ENCODE data around the gene BEST2. TPM values are rescaled to one million over a fixed set of nuclear protein-coding genes. Genes with fewer than 3 reads are reported as not detected.

The BEST2 gene
- total and polyA plus RNA-seq, 2 of the 4 experiments (the other 2 are of a cell fraction): not detected

DNA sequence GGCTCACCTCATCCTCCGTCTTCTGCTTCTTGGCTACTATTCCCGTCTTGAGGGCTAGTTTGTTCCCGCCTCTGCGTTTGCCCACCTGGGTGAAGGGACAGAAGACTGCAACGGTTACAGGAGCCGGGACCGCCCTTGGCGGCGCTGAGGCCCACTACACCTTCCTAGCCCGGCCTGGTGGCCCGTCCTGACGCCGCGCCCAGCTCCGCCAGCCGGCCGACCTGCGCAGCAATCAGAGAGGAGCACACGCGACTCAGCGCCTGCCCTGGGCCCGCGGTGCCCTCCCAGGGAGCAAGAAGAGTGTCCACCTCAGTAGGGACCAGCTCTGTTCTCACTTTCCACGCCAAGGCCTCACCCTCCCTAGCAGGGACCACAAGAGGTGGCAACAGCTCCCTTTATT lies 20.3 kb upstream of the BEST2 start:
- ChIA-PET POLR2A (ENCODE audit: unreplicated experiment) (interaction anchor here (0.6 kb wide), 1 partner anchor 1107 kb away, joined by 3 read pairs; no protein-coding TSS in a partner anchor), CTCF (interaction anchor here (1.4 kb wide), 1 partner anchor 26 kb away, joined by 3 read pairs; no protein-coding TSS in a partner anchor)
- in situ Hi-C loops (cut with MboI; ENCODE audit: low sequenced_read_pairs): no loop called here
- no peak overlapping the region for H3K4ac ChIP-seq (ENCODE audit: low read depth, low read length)
- no peak overlapping the region for H4K91ac ChIP-seq (ENCODE audit: insufficient read depth, low read depth, low read length)
- H3K18ac ChIP-seq (ENCODE audit: low read depth, low read length): no peak overlapping the region
- H3K9me1 ChIP-seq (ENCODE audit: insufficient read depth, low read length): peaks cover 4% of the 10 kb centered on the region; the same call in 1 of the 2 replicates
- no peak overlapping the region for H2BK20ac ChIP-seq (ENCODE audit: low read depth, low read length)
- H4K5ac ChIP-seq (ENCODE audit: low read depth, low read length): no peak overlapping the region
- no peaks in the 10 kb centered on the region for H3K9me3 ChIP-seq (ENCODE audit: control insufficient read depth, insufficient read depth, low read length)
- H3K79me1 ChIP-seq (ENCODE audit: low read depth in 1 of 2, low read length in 2 of 2): peaks cover 4 to 48% of the 10 kb centered on the region in 2 experiments; a peak in 3 of 4 replicates
- H3K9ac ChIP-seq (ENCODE audit: low read depth, low read length): no peak overlapping the region
- no peak for TF ChIP-seq RAD21 (IDR thresholded peaks at IDR 0.05; ENCODE audit: low read length)
- no peak for TF ChIP-seq CEBPB (IDR thresholded peaks at IDR 0.05; ENCODE audit: low read depth, low read length)
- no peak for TF ChIP-seq MAZ (IDR thresholded peaks at IDR 0.05; ENCODE audit: borderline replicate concordance, low read depth, low read length)
- TF ChIP-seq NFE2L2 (IDR thresholded peaks at IDR 0.05; ENCODE audit: low read depth, low read length): no peak
- TF ChIP-seq, protein P1, sequence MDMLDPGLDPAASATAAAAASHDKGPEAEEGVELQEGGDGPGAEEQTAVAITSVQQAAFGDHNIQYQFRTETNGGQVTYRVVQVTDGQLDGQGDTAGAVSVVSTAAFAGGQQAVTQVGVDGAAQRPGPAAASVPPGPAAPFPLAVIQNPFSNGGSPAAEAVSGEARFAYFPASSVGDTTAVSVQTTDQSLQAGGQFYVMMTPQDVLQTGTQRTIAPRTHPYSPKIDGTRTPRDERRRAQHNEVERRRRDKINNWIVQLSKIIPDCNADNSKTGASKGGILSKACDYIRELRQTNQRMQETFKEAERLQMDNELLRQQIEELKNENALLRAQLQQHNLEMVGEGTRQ (IDR thresholded peaks at IDR 0.05; ENCODE audit: low read depth, low read length): no peak
- no peak for TF ChIP-seq CHD1 (IDR thresholded peaks at IDR 0.05; ENCODE audit: low read depth, low read length)
- H3K27me3 ChIP-seq (ENCODE audit: control insufficient read depth, insufficient read depth, low read length): no peaks in the 10 kb centered on the region
- peaks cover 4% of the 10 kb centered on the region for H3K4me1 ChIP-seq (ENCODE audit: control insufficient read depth, insufficient read depth, low read length)
- intact Hi-C loops (cut with micrococcal nuclease): no loop called here
- no peak overlapping the region for H2BK5ac ChIP-seq (ENCODE audit: low read depth, low read length, poor library complexity, severe bottlenecking)
- BruUV-seq (replicated peaks): no TSS peak
- H3K23ac ChIP-seq (ENCODE audit: low read depth, low read length): no peak overlapping the region
- H3K27ac ChIP-seq (ENCODE audit: insufficient read depth, low read length): no peak overlapping the region
- dilution Hi-C loops (cut with HindIII; ENCODE audit: low sequenced_read_pairs, unreplicated experiment): no loop called here
- no peak overlapping the region for H2BK120ac ChIP-seq (ENCODE audit: low read depth, low read length)
- ATAC-seq (ENCODE audit: low read depth) (no peak), DNase-seq (no peak)
- WGBS, 2 experiments (ENCODE audit: extremely low coverage in 2 of 2, insufficient read length in 1 of 2): 91% methylated on average over 17 of the region's 24 CpGs; no CpG with 5 or more reads in 1 of the 2 experiments
- H2AK5ac ChIP-seq (ENCODE audit: low read depth, low read length): no peak overlapping the region
- peaks cover 39% of the 10 kb centered on the region for H4K20me1 ChIP-seq (ENCODE audit: insufficient read depth, low read length)
- no peak overlapping the region for H3K4me3 ChIP-seq (ENCODE audit: insufficient read depth, low read depth, low read length)
- no peak overlapping the region for H4K8ac ChIP-seq (ENCODE audit: low read depth in 2 of 2, low read length in 2 of 2)
- no peak overlapping the region for H2AFZ ChIP-seq (replicated peaks; ENCODE audit: low read length, poor library complexity)
- peaks cover 36% of the 10 kb centered on the region for H3K36me3 ChIP-seq (ENCODE audit: control insufficient read depth, insufficient read depth, low read length)
- no peak overlapping the region for H2AK9ac ChIP-seq (replicated peaks; ENCODE audit: low read depth, low read length, poor library complexity)
- no peak overlapping the region for H3K56ac ChIP-seq (ENCODE audit: extremely low read depth, insufficient read depth, low read length)
- H3K4me2 ChIP-seq (ENCODE audit: low read depth, low read length): no peak overlapping the region
- no peak overlapping the region for H2BK15ac ChIP-seq (ENCODE audit: low read depth, low read length)
- H3K14ac ChIP-seq (replicated peaks; ENCODE audit: low read depth, low read length): no peak overlapping the region
